ENCODE data around the gene PTCH2.

GRCh38 chr1:44828841-44829440 lies 14.1 kb downstream of the PTCH2 start:
- no peak for TF ChIP-seq POLR2A (IDR thresholded peaks at IDR 0.05; ENCODE audit: low read depth, low read length)
- no peak for TF ChIP-seq POLR2AphosphoS5 (IDR thresholded peaks at IDR 0.05; ENCODE audit: low read depth, low read length)
- TF ChIP-seq TAF1 (IDR thresholded peaks at IDR 0.05; ENCODE audit: borderline replicate concordance, low read depth, low read length): no peak

Data from GM12892 (cell line).